DMS53 treated with DMSO at 0.1 percent for 48 hours (cell line): ENCODE measurements around the gene SLC23A2.
"Not testable (repeated sequence)": the region's sequence is repeated elsewhere in the genome, so short reads cannot be mapped to it uniquely, and the experiment has no call there.

Experiments used
- DNase-seq: peaks from one replicate; lab custom pipeline; 2025; ENCODE audit not compliant: unreplicated experiment; lab: John Stamatoyannopoulos, UW

Gene SLC23A2

GRCh38 chr20:4881006-4881730 is 120.1 kb downstream of the SLC23A2 start:
- no peak for DNase-seq

- DNase-seq: no peak
Observed at GRCh38 chr20:4880051-4880450, 121.3 kb downstream of the SLC23A2 start.

- not testable (repeated sequence) for DNase-seq
Observed at GRCh38 chr20:4878099-4878498, 123.2 kb downstream of the SLC23A2 start.

- DNase-seq: no peak
Observed at GRCh38 chr20:4876731-4877130, 124.6 kb downstream of the SLC23A2 start.

- no peak for DNase-seq
Observed at GRCh38 chr20:4876301-4876700, 125.0 kb downstream of the SLC23A2 start.

GRCh38 chr20:4875578-4876067 is 125.7 kb downstream of the SLC23A2 start:
- DNase-seq: peak; percentile 39

GRCh38 chr20:4873396-4873795 is 127.9 kb downstream of the SLC23A2 start:
- no peak for DNase-seq

- DNase-seq: no peak
Observed at GRCh38 chr20:4871486-4871885, 129.8 kb downstream of the SLC23A2 start.

GRCh38 chr20:4870906-4871305 is 130.4 kb downstream of the SLC23A2 start:
- DNase-seq: no peak

GRCh38 chr20:4869290-4870193 is 131.8 kb downstream of the SLC23A2 start:
- DNase-seq: peak; percentile 59

- no peak for DNase-seq
Observed at GRCh38 chr20:4867051-4867450, 134.3 kb downstream of the SLC23A2 start.

- no peak for DNase-seq
Observed at GRCh38 chr20:4866429-4866828, 134.9 kb downstream of the SLC23A2 start.

GRCh38 chr20:4864311-4864752 is 137.0 kb downstream of the SLC23A2 start:
- peak; percentile 51 for DNase-seq

GRCh38 chr20:4862661-4863060 is 138.6 kb downstream of the SLC23A2 start:
- no peak for DNase-seq

- no peak for DNase-seq
Observed at GRCh38 chr20:4861961-4862360, 139.3 kb downstream of the SLC23A2 start.

- no peak for DNase-seq
Observed at GRCh38 chr20:4858000-4858399, 143.3 kb downstream of the SLC23A2 start.

- no peak for DNase-seq
Observed at GRCh38 chr20:4856022-4856755, 145.1 kb downstream of the SLC23A2 start.

- DNase-seq: no peak
Observed at GRCh38 chr20:4855555-4855954, 145.8 kb downstream of the SLC23A2 start.

GRCh38 chr20:4855097-4855496 is 146.2 kb downstream of the SLC23A2 start:
- no peak for DNase-seq

GRCh38 chr20:4854561-4854901 is 146.8 kb downstream of the SLC23A2 start:
- DNase-seq: no peak
